ENCODE results near the gene WDFY4. TPM values are rescaled to one million over a fixed set of nuclear protein-coding genes. Genes with fewer than 3 reads are reported as not detected.

The WDFY4 gene
- total and polyA plus RNA-seq, 4 donors, result 0.57 to 7.1 (median 2.0) TPM

- no peaks in the 10 kb centered on the region for H3K9me3 ChIP-seq (ENCODE audit: control insufficient read depth in 4 of 4, low read length in 3 of 4)
- no peak overlapping the region for H3K9ac ChIP-seq (ENCODE audit: low read depth in 1 of 2, low read length in 2 of 2)
- no peak for DNase-seq (ENCODE audit: low spot score)
- WGBS, result 80% methylated on average over 4 of the region's 4 CpGs
- H3K27ac ChIP-seq (ENCODE audit: low read depth in 1 of 2, low read length in 2 of 2), result no peak overlapping the region
- peaks cover 0 to 3% (median 0%) of the 10 kb centered on the region in 4 donors for H3K27me3 ChIP-seq (ENCODE audit: control insufficient read depth in 4 of 4, insufficient read depth in 4 of 4, low read length in 3 of 4)
- no peak for TF ChIP-seq HNF4A (conservative IDR thresholded peaks at IDR 0.05)
- no peak for TF ChIP-seq NR2F2 (IDR thresholded peaks at IDR 0.05)
- no peak for TF ChIP-seq MAX (IDR thresholded peaks at IDR 0.05)
- TF ChIP-seq HNF4G (IDR thresholded peaks at IDR 0.05), result no peak
- TF ChIP-seq, protein P1, sequence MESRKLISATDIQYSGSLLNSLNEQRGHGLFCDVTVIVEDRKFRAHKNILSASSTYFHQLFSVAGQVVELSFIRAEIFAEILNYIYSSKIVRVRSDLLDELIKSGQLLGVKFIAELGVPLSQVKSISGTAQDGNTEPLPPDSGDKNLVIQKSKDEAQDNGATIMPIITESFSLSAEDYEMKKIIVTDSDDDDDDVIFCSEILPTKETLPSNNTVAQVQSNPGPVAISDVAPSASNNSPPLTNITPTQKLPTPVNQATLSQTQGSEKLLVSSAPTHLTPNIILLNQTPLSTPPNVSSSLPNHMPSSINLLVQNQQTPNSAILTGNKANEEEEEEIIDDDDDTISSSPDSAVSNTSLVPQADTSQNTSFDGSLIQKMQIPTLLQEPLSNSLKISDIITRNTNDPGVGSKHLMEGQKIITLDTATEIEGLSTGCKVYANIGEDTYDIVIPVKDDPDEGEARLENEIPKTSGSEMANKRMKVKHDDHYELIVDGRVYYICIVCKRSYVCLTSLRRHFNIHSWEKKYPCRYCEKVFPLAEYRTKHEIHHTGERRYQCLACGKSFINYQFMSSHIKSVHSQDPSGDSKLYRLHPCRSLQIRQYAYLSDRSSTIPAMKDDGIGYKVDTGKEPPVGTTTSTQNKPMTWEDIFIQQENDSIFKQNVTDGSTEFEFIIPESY (IDR thresholded peaks at IDR 0.05), result no peak
- no peak for TF ChIP-seq RXRA (IDR thresholded peaks at IDR 0.05)
- TF ChIP-seq JUND (IDR thresholded peaks at IDR 0.05), result no peak
- TF ChIP-seq EGR1 (IDR thresholded peaks at IDR 0.05; ENCODE audit: low read depth in 2 of 2), result no peak
- no peak for TF ChIP-seq FOXA2 (IDR thresholded peaks at IDR 0.05)
- TF ChIP-seq, protein P2, sequence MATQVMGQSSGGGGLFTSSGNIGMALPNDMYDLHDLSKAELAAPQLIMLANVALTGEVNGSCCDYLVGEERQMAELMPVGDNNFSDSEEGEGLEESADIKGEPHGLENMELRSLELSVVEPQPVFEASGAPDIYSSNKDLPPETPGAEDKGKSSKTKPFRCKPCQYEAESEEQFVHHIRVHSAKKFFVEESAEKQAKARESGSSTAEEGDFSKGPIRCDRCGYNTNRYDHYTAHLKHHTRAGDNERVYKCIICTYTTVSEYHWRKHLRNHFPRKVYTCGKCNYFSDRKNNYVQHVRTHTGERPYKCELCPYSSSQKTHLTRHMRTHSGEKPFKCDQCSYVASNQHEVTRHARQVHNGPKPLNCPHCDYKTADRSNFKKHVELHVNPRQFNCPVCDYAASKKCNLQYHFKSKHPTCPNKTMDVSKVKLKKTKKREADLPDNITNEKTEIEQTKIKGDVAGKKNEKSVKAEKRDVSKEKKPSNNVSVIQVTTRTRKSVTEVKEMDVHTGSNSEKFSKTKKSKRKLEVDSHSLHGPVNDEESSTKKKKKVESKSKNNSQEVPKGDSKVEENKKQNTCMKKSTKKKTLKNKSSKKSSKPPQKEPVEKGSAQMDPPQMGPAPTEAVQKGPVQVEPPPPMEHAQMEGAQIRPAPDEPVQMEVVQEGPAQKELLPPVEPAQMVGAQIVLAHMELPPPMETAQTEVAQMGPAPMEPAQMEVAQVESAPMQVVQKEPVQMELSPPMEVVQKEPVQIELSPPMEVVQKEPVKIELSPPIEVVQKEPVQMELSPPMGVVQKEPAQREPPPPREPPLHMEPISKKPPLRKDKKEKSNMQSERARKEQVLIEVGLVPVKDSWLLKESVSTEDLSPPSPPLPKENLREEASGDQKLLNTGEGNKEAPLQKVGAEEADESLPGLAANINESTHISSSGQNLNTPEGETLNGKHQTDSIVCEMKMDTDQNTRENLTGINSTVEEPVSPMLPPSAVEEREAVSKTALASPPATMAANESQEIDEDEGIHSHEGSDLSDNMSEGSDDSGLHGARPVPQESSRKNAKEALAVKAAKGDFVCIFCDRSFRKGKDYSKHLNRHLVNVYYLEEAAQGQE (IDR thresholded peaks at IDR 0.05), result no peak
- H3K4me3 ChIP-seq (ENCODE audit: low read depth in 1 of 3, low read length in 3 of 3), result no peak overlapping the region
- no peaks in the 10 kb centered on the region for H3K36me3 ChIP-seq (ENCODE audit: control insufficient read depth in 4 of 4, insufficient read depth in 3 of 4, low read depth in 1 of 4, low read length in 3 of 4)
- peaks cover 3 to 16% (median 10%) of the 10 kb centered on the region in 4 donors for H3K4me1 ChIP-seq (ENCODE audit: control insufficient read depth in 4 of 4, insufficient read depth in 4 of 4, low read length in 3 of 4)
These were observed 32.8 kb upstream of the WDFY4 start for GRCh38 chr10:48651839-48652238.

- Histone ChIP-seq H3K4me1 (ENCODE audit: control insufficient read depth in 4 of 4, insufficient read depth in 4 of 4, low read length in 3 of 4) (peaks cover 3 to 16% (median 10%) of the 10 kb centered on the region in 4 donors), H3K9ac (ENCODE audit: low read depth in 1 of 2, low read length in 2 of 2) (no peak overlapping the region), H3K27ac (ENCODE audit: low read depth in 1 of 2, low read length in 2 of 2) (no peak overlapping the region), H3K36me3 (ENCODE audit: control insufficient read depth in 4 of 4, insufficient read depth in 3 of 4, low read depth in 1 of 4, low read length in 3 of 4) (no peaks in the 10 kb centered on the region), H3K27me3 (ENCODE audit: control insufficient read depth in 4 of 4, insufficient read depth in 4 of 4, low read length in 3 of 4) (peaks cover 0 to 3% (median 0%) of the 10 kb centered on the region in 4 donors), H3K4me3 (ENCODE audit: low read depth in 1 of 3, low read length in 3 of 3) (no peak overlapping the region), H3K9me3 (ENCODE audit: control insufficient read depth in 4 of 4, low read length in 3 of 4) (no peaks in the 10 kb centered on the region)
- 76% methylated on average over 4 of the region's 4 CpGs for WGBS
- DNase-seq (ENCODE audit: low spot score), result no peak
- TF ChIP-seq CTCF (IDR thresholded peaks at IDR 0.05; ENCODE audit: low read depth, low read length, missing input control) (no peak), HNF4A (conservative IDR thresholded peaks at IDR 0.05) (no peak), RAD21 (IDR thresholded peaks at IDR 0.05) (no peak), MAX (IDR thresholded peaks at IDR 0.05) (no peak), JUND (IDR thresholded peaks at IDR 0.05) (no peak), NR2F2 (IDR thresholded peaks at IDR 0.05) (no peak)
- TF ChIP-seq, protein P1 (IDR thresholded peaks at IDR 0.05), result no peak
These were observed 32.3 kb upstream of the WDFY4 start for GRCh38 chr10:48652344-48652743.

All from liver (tissue), 9 donors.